ENCODE data around the gene ADGRF5.

The ADGRF5 gene, protein sequence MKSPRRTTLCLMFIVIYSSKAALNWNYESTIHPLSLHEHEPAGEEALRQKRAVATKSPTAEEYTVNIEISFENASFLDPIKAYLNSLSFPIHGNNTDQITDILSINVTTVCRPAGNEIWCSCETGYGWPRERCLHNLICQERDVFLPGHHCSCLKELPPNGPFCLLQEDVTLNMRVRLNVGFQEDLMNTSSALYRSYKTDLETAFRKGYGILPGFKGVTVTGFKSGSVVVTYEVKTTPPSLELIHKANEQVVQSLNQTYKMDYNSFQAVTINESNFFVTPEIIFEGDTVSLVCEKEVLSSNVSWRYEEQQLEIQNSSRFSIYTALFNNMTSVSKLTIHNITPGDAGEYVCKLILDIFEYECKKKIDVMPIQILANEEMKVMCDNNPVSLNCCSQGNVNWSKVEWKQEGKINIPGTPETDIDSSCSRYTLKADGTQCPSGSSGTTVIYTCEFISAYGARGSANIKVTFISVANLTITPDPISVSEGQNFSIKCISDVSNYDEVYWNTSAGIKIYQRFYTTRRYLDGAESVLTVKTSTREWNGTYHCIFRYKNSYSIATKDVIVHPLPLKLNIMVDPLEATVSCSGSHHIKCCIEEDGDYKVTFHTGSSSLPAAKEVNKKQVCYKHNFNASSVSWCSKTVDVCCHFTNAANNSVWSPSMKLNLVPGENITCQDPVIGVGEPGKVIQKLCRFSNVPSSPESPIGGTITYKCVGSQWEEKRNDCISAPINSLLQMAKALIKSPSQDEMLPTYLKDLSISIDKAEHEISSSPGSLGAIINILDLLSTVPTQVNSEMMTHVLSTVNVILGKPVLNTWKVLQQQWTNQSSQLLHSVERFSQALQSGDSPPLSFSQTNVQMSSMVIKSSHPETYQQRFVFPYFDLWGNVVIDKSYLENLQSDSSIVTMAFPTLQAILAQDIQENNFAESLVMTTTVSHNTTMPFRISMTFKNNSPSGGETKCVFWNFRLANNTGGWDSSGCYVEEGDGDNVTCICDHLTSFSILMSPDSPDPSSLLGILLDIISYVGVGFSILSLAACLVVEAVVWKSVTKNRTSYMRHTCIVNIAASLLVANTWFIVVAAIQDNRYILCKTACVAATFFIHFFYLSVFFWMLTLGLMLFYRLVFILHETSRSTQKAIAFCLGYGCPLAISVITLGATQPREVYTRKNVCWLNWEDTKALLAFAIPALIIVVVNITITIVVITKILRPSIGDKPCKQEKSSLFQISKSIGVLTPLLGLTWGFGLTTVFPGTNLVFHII (N-terminal part only)

DNA sequence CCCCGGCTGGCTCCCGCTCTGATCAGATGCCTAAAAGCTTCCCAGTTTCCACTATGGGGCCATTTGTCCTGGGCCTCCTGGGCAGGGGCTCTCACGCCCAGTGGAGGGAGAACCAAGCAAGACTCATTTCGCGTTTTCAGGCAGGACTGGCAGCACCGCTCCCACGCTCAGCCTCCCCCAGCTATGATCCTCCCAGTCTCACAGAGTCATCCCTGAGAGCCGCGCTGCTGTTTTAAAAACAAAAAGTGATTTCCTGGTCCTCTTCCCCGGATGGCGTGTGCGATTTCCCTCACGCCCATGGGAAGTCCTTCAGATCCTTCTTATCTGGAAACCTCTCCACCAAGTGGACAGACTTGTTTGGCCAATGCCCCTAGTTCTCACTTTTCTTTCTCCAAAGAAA is at the start of gene ADGRF5:
Gene ADGRF5, minus strand, starts transcription at position 208 of the 400 bp plus-strand sequence. CDS start 15,176 bp downstream, outside the sequence.
- no peak for DNase-seq

DNA sequence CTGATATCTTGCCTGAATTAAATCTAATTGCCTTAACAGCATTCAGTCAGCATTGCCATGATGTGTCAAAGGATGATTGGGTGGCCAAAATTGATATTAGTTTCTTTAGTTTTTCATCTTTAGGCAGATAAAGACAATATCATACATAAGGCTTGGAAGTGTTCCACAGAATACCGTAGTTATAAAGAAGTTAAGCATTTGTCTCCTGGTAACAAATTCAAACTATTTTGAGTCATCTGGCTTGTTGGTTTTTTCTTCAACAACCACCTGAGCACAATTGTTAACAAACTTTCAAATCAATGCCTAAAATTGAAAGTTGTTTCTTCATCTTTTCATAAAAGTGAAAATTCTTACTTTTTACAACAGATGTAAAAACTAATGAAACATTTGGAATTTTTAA is 47.5 kb upstream of the ADGRF5 start:
- DNase-seq, result no peak

DNA sequence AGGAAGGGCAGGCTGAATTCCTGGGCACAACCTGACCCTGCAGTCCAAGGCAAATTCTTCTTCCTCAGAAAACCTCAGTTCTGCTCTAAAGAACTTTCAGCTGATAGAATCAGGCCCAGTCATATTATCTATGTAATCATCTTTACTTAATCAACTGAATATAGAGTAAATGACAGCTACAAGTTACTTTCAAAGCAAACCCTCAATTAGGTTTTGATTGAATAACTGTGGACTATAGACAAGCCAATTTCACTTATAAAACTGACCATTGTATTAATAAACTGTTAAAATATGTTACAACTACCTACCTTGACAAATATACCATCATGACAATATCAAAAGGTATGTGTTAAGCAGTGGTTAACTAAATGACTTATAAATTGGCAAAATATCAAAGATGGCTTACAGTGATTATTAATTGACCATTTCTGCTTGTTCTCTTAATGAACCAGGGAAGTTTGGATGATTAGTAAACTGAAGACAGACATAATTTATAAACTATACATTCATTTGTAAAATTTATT is 46.1 kb upstream of the ADGRF5 start:
- DNase-seq, result no peak

DNA sequence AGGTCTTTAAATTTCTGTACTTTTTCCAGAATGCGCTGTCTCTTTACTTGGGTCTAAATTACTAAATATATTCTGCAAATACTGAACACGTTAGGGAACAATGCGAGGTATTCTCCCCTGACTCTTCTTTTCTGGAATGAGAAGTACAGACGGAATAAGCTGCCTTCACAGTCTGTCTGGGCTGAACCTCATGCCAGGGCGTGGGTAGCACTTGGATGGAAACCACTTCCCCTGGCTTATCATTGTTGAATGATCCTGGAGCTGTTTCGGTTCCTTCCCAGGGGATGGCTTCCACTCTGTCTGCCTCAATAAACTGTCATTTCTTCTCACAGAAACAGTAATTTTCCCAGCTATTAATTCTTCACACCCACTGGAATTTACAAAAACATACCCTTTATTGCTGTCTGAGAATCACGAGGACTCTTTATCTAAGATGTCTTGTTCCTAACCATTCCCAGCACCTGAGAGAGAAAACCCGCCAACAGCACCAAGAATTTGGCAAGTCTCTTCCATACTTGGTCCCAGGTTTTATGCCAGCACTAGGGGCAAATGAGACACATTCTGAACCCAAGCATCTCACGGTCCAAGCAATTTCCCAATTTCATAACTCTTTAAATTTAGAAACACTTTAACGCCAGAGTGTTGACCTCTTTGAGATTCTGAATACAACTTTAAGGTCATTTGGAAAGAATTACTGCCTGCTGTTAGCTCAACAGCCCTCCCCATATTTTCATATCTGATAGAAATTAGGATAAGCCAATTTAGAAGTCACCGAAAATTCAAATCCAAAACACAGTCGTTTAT is 43.2 kb upstream of the ADGRF5 start:
- no peak for DNase-seq

DNA sequence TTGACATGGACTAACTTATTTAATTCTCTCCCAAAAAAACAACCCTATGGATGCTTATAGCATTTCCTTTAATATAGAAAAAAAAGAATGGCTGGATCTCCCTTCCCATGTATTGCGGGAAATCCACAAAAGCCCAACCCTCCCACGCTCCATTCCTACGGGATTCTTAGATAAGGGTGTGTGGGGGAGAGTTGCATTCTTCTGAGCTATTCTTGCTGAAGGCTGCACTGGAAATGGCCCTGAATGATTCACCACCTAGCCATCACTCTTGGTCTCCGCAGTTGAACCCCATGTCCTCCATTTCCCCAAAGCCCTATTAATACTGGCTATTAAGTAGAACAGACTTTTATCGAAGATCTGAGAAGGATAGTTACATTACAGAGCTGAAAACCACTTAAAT is 41.9 kb upstream of the ADGRF5 start:
- no peak for DNase-seq

DNA sequence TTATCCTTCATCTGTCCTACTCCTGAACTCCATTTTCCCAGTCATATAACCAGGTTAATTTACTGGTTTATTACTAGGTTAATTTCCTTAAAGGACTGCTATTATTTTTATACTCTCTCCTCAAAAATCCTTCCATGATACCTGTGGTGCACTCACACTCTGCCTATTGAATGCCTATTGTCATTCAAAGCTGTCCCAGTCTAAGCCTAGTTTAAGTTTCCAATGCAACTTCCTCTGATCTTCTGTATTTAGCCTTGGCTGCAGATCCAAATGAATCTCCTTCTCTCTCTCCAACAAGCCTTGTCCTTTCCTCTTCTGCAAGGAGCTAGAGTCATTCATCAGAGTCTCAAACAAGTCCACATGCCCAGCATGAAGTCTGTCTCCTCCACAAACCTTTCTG is 41.3 kb upstream of the ADGRF5 start:
- no peak for DNase-seq

DNA sequence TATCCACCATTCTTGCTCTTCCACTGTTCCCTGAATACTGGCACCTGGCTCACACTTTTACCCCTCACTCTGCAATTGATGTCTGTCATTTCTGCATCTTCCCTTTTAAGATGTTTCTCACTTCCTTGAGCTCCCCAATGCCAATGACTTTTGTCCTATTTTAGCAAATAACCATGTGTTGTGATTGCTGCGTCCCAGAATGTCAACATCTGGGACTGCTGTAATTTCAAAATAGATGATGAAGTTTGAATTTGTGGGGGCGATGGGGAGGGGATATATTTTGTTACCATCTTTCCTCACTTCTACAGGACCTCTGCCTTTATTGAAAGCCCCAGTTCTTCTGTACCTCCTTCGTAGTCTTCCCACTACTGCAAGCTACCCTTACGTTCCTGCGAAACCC is 40.0 kb upstream of the ADGRF5 start:
- no peak for DNase-seq

DNA sequence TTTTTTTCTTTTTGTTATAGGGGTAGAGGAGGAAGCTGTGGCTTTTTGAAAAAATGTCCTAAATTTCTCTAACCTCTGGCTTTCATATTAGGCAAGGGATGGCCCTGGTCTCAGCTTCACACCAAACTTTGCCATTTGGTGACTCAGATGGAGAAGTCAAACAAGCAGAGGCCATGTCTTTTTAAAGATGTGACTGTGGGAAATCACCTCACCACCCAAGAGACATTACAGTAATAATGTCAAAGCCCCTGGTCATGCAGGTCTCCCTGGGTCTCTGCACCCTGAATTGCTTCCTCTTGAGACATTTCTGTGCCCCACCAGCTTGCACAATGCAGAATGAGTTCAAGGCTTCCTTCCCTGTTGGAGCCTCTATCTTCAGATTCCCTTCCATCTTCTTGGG is 39.5 kb upstream of the ADGRF5 start:
- no peak for DNase-seq

DNA sequence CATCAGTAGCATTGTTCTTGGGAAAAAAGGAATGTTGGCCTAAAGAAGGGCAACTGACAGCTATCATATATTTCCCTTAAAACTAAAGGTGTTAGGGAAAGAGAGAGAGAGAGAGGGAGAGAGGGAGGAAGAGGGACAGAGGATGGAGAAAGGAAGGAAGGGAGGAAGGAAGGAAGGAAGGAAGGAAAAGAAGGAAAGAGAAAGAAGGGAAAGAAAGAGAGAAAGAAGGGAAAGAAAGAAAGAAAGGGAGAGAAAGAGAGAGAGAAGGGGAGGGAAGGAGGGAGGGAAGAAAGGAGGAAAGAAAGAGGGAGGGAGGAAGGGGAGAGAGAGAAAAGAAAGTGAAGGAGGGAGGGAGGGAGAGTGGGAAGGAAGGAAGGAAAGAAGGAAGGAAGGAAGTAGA is 37.7 kb upstream of the ADGRF5 start:
- DNase-seq, result no peak

DNA sequence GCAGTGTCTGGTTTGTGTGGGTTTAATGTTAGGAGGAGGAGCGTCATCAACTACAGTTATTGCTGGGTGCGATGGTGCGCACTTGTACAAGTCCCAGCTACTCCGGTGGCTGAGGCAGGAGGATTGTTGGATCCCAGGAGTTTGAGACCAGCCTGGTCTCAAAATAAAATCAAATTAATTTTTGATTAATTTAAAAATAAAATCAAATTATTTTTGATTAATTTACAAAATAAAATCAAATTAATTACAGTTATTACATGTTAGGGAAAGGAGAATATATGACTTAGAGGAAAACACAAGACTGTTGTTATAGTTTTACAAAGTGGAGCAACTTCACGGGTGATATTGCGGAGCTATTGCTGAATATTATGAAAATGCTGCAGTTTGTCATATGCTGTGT is 34.7 kb upstream of the ADGRF5 start:
- no peak for DNase-seq

DNA sequence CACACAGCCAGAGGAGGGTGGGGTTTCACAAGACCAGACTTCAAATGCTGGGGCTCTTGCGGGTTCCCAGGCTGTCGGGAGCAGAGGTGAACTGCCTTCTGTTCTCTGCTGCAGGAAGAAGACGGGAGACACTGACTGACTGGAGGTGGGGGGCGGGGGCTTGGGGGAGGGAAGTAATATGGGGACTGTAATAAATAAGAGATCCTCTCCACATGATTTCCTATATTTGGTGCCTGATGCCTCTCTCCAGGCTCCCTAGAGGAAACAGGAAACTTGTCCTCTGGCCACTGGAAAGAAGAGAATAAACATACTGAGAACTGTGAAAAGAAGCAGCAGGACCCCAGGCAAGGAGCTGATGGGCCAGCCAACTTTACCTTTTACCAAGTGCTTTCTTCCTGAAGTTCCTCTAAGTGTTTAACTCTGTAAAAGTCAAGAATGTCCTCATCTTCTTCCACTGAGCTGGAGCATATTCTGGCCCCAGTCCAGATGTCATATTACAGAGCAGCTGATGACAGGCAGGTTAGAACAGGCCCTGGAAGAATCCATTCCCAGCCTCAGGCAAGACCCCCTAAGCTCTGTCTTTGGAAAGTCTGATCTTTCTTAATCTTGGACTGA is 33.2 kb upstream of the ADGRF5 start:
- no peak for DNase-seq

DNA sequence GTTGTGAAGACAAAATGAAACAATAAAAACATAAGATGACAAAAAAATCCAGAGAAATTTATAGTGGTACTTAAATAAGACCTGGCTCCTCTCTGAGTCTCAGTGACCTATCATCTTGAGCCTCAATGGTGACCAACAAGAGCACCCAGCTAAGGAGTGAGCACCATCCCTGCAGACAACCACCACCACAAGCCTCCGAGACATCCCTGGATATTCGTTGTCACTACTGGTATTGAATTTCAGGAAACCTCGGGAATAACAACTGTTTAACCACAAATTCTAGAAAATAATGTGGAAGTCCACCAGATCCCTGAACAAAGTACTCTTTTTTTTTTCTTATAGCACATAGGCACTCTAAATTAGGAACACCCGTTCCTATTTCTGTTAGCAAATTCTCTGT is 32.2 kb upstream of the ADGRF5 start:
- DNase-seq, result no peak

DNA sequence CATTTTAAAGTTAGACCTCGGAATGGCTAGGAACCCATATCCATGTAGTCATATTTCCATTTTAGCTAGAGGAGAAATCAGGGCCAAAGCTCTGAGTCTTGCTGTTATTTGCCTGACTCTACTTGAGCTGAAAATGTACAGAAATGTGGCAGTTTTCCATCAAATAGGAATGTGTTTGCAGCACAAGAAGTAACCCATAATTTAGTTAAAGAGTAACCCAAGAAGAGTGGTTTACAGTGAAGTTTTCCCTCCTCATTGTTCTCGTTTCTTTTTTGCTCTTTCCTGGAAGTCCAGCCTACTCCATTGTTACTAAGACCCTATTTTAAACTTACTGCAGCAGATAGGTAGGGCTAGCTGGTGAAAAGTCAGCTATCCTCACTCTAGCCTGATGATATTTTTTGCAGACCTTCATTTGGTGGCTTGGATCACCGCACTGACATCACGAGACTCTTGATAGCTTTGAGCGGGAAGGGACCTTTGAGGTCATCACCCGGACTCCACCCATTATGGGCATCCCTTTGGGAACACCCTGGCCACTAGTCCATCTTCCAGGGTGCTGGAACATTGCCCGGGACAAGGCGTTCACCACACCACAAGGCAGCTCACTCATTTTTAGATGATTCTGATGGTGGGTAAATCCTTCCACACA is 28.0 kb upstream of the ADGRF5 start:
- no peak for DNase-seq

DNA sequence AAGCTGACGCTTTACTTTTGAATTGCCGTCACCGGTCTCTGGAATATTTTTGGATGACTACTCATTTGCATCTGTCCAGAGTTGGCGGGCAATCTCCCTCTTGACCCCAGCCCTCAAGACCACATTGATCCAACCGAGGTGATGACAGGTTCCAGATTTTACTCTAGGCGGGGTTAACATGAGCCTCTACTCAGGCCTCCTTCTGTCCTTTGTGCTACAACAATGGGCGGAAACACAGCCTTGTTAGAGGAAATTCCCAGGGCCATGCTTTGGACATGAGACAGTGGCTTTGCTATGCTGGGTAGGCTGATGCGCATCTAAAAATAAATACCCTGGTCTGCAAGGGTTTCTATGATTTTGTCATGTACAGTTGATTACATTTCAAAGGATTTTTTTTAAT is 27.0 kb upstream of the ADGRF5 start:
- DNase-seq, result no peak

DNA sequence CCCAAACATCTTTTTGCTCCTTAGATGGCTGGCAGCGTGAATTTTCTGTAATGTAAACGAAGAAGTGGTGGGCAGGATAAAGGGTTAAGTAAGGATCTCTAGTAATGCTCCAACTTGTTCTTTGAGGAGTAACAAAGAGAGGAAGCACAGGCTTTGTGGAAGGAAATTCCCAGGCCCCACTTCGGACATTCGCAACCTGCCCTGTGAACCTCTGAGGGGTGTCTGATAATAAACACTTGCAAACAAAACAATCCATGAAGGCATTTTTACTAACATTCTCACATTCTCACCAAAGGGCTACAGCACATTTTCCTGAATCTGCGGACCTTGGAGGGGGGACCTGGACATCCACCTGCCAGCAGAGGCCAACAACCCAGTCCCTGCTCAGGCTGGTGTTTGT is 25.8 kb upstream of the ADGRF5 start:
- DNase-seq, result no peak

DNA sequence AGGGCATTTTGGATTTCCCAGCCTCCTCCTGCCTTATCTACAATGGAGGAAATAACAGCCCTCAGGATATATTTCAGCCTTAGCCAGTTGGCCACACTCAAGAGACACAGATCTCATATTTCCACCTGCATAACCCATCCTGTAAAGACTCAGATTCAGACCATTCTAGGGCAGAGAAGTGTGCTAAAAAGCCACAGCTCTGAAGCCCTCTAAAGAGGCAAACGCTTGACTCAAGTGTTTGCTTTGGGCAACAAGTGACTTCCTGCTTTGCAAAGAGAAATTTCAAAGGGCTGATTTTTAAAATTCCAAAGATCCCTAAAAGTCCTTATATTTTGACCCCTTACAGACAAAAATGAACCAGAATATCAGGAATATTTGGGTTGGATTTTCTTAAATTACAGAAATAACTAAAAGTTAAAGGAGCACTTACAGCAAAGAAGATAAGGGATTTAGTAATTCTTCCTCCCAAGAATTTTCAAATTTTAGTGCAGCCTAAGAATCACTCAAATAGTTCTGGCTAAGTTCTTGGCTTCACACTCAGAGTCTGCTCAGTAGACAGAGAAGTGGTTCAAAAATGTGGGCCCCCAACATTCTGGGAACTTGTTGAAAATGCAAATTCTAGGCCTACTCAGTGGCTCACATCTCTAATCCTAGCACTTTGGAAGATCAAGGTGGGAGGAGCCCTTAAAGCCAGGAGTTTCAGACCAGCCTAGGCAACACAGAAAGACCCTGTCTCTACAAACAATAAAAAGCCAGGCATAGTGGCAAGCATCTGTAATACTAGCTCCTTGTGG is 18.9 kb upstream of the ADGRF5 start:
- no peak for DNase-seq

DNA sequence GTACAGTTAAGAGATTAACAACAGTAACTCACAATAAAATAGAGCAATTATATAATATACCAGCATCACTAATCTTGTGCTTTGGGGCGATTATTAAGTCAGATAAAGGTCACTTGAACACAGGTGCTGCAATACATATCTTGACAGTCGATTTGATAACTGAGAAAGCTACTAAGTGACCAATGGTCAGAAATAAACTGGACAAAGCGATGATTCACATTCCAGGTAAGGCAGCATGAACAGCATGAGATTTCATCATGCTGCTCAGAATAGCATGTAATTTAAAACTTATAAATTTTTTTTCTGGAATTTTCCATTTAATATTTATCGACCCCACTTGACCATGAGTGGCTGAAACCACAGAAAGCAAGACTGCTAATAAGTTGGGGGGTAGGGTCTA is 15.9 kb upstream of the ADGRF5 start:
- DNase-seq, result no peak

DNA sequence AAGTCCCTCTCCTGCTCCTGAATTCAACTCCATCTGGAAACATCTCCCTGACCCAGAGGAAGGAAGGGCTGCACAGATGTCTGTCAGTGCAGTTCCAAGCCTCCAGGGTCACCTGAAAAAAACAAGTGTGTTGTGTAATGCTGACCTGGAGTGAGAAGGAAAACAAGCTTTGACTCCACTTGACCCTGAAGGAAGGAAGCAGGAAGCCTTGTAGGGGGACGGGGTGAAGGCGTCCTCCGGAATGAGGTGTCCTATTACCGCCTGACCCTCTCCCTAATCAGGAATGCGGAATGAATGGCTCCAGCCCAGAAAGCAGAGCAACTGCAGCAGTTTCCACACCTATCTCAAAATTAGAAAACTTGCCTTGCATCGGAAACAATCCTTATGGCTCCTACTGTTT is 13.9 kb upstream of the ADGRF5 start:
- DNase-seq, result no peak

DNA sequence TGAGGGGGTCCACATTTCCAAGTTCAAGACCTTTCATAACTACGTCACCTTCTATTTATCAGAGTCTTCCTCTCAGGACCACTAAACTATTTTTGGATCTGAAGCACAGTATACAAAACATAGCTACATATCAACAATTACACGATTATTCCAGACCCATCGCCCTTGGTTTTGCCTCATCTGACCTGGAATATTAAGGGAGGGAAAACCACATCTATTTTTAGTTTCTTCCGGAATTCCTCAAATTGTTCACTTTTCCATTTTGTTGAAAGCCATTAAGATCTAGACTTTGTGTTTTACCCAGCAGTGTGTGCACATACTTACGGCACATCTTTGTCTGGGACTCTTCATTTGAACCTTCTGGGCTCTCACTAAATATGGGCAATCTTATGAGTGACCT is 12.0 kb upstream of the ADGRF5 start:
- no peak for DNase-seq

Measured in CD4-positive, alpha-beta T cell treated with Interleukin-17A for 1 hour (primary cell).